HepG2 (cell line): ENCODE results near the gene MTFP1. TPM values are rescaled to one million over a fixed set of nuclear protein-coding genes. Genes with fewer than 3 reads are reported as not detected.

Source experiments
- ATAD3A ChIP-seq: sonication (generic); formaldehyde crosslinking; IDR thresholded peaks from 2 replicates; pipeline ENCODE4 v1.4.0; 2020; ENCODE audit warnings: missing genetic modification reagents
- CHD4 ChIP-seq: fragments of 200-600 bp; sonication (generic); IDR thresholded peaks from 2 replicates; pipeline ENCODE4 v1.7.0; 2017; ENCODE audit warnings: mild to moderate bottlenecking, low read length, borderline replicate concordance
- FOXK2 ChIP-seq: fragments of 450-650 bp; IDR thresholded peaks from 2 replicates; pipeline ENCODE4 v1.6.1; 2016
- HINFP ChIP-seq: sonication (generic); formaldehyde crosslinking; IDR thresholded peaks from 2 replicates; pipeline ENCODE4 v1.4.0; 2020; ENCODE audit warnings: low read depth, mild to moderate bottlenecking, missing genetic modification reagents
- HMGXB4 ChIP-seq, 2 experiments: sonication (generic) in 1 of 2; formaldehyde crosslinking in 1 of 2; IDR thresholded peaks; 2 replicates each; pipeline versions ENCODE4 v1.4.0 to v1.6.1; 2018 to 2020; ENCODE audit warnings: missing genetic modification reagents in 2 of 2, borderline replicate concordance in 1 of 2, low read depth in 1 of 2, mild to moderate bottlenecking in 1 of 2, missing biosample characterization in 1 of 2
- HOXA5 ChIP-seq: sonication (generic); formaldehyde crosslinking; IDR thresholded peaks from 2 replicates; pipeline ENCODE4 v1.4.0; 2020; ENCODE audit warnings: missing genetic modification reagents
- KIAA2018 ChIP-seq: sonication (generic); formaldehyde crosslinking; IDR thresholded peaks from 2 replicates; pipeline ENCODE4 v1.5.0; 2020; ENCODE audit warnings: mild to moderate bottlenecking, missing genetic modification reagents, borderline replicate concordance
- RBM39 ChIP-seq: fragments of 200-400 bp; formaldehyde crosslinking; IDR thresholded peaks from one replicate; pipeline ENCODE4 v1.6.1; 2018; ENCODE audit warnings: antibody characterized with exemption, mild to moderate bottlenecking, low read depth, low read length; ENCODE audit not compliant: poor library complexity, severe bottlenecking
- RCOR2 ChIP-seq: IDR thresholded peaks from 2 replicates; pipeline ENCODE4 v1.6.1; 2016; ENCODE audit warnings: missing biosample characterization, missing genetic modification reagents
- SALL2 ChIP-seq: sonication (generic); formaldehyde crosslinking; IDR thresholded peaks from 2 replicates; pipeline ENCODE4 v1.8.1; 2023; ENCODE audit warnings: mild to moderate bottlenecking, missing genetic modification reagents, inconsistent platforms
- SETDB1 ChIP-seq: sonication (generic); formaldehyde crosslinking; IDR thresholded peaks from 2 replicates; pipeline ENCODE4 v1.5.1; 2020; ENCODE audit warnings: missing genetic modification reagents, mild to moderate bottlenecking, borderline replicate concordance
- SIX1 ChIP-seq: sonication (generic); formaldehyde crosslinking; IDR thresholded peaks from 2 replicates; pipeline ENCODE4 v1.4.0; 2020; ENCODE audit warnings: missing genetic modification reagents, borderline replicate concordance
- SRSF9 ChIP-seq: fragments of 200-400 bp; formaldehyde crosslinking; IDR thresholded peaks from 2 replicates; pipeline ENCODE4 v1.6.1; 2018; ENCODE audit warnings: borderline replicate concordance, mild to moderate bottlenecking, low read depth, low read length; ENCODE audit not compliant: insufficient read depth, poor library complexity, severe bottlenecking
- ZSCAN31 ChIP-seq: sonication (generic); formaldehyde crosslinking; IDR thresholded peaks from 2 replicates; pipeline ENCODE4 v1.5.0; 2020; ENCODE audit warnings: low read depth, mild to moderate bottlenecking, missing genetic modification reagents
- ZSCAN5A ChIP-seq: sonication (generic); formaldehyde crosslinking; IDR thresholded peaks from 2 replicates; pipeline ENCODE4 v1.8.0; 2022; ENCODE audit warnings: mild to moderate bottlenecking, missing genetic modification reagents, borderline replicate concordance
- polyA plus RNA-seq, 8 experiments: library from polyadenylated mRNA; depleted of rRNA in 3 of 8; stranded (reverse) in 7 of 8; unstranded in 1 of 8; fragments of >200 nt; fragmentation: Illumina TruSeq in 4 of 8; extraction: Trizol in 4 of 8; gene quantifications; 2 replicates each; pipeline versions ENCODE4 v1.2.1 to v1.2.3, GENCODE V29; 2011 to 2016; ENCODE audit warnings: low read depth in 4 of 8, missing spikeins in 1 of 8, mixed read lengths in 1 of 8; ENCODE audit not compliant: insufficient read depth in 1 of 8
- total RNA-seq, 5 experiments: library from RNA; depleted of rRNA; stranded (reverse); fragments of >200 nt; fragmentation: Illumina TruSeq; extraction: Trizol; gene quantifications; 2 replicates each; pipeline ENCODE4 v1.2.3, GENCODE V29; 2016; ENCODE audit warnings: low read depth in 1 of 5

Gene MTFP1
- total and polyA plus RNA-seq, 2 of the 13 experiments (the other 11 are each of a cell fraction or from before 2014, with no cell fraction given) = 29.5 to 45.6 TPM

- TF ChIP-seq SRSF9 (no peak), RCOR2 (CRISPR knock-in tag) (no peak; the same call in none of the 2 replicates), KIAA2018 (0 out of 2 replicates have a peak, but pooled peaks have one; percentile 29), HOXA5 (CRISPR knock-in tag) (peak; percentile 52; the same call in 1 of the 2 replicates), HINFP (no peak), CHD4 (no peak), ATAD3A (no peak), FOXK2 (no peak), SALL2 (CRISPR knock-in tag) (no peak), RBM39 (no peak), SIX1 (CRISPR knock-in tag) (no peak; the same call in 1 of the 2 replicates), HMGXB4 (CRISPR knock-in tag; IDR thresholded peaks at IDR 0.05; ENCODE audit: borderline replicate concordance in 1 of 2, low read depth in 1 of 2) (peak; percentile 64 to 86; a peak in 3 of 4 replicates), ZSCAN31 (CRISPR knock-in tag) (no peak), ZSCAN5A (CRISPR knock-in tag) (no peak), SETDB1 (CRISPR knock-in tag) (no peak)
These were observed 1.5 kb upstream of the MTFP1 start (continued) for GRCh38 chr22:30423959-30424533.
